Measurements from ENCODE around the gene MAP2K6.
A peak's percentile ranks its signal among the peaks of the same experiment; 100 is the strongest.

The MAP2K6 gene

DNA sequence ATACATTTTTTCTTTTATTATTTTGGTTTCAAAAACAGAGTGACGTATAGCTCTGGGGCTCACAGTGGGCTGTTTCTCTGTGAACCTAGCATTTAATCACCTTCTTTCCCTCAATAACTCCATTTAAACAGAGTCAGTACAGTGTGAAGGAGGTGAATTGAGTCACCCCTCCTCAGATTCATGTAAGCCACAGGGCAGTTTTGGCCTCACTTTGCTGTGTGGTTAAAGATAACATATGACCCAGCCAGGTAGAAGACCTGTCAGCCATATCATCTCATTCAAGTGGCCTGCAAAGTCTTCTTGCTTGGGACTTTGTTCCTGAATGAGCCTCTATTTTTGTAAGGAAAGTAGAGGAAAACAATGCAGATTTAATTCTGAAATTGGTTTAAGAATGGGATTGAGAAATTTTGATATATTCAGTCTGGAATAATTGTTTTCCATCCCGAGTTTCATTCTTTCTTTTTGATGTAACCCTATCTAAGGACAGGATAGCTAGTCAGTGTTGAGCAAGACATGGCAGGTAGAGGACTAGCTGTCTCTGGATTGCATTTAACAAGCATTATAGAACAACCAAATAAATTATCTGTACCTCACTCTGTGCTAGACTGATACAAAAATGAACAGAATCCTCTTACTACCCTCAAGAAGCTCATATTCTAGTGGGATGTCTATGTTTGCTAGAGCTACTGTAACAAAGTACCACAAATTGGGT is 13.1 kb downstream of the MAP2K6 start:
- DNase-seq: no peak

DNA sequence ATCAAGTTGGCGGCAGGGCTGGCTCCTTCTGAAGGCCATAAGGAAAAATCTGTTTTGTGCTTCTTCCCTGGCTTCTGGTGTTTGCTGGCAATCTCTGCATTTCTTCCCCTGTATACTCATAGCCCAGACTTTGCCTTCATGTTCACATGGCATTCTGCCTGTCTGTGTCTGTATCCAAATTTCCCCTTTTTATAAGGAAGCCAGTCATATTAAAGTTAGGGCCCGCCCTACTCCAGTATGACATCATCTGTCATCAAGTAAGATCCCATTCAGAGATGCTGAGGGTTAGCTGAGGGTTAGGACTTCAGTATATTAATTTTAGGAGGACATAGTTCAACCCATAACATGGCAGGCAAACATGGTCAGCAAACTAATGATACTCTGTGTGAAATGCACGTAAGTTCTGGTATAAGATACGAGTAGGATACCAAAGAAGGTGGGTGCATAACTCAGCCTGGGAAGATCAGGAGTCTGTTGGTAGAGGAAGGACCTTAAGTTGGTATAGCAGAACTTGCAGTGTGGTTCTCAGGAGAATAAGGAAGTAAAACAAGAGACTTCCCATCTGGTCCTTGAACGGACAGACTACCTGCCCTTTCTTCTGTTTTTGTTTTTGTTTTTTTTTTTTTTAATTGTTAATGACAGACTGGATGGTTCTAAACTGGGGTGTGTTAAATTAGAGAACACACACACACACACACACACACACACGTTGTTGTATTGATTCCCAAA is 13.9 kb downstream of the MAP2K6 start:
- DNase-seq: no peak

DNA sequence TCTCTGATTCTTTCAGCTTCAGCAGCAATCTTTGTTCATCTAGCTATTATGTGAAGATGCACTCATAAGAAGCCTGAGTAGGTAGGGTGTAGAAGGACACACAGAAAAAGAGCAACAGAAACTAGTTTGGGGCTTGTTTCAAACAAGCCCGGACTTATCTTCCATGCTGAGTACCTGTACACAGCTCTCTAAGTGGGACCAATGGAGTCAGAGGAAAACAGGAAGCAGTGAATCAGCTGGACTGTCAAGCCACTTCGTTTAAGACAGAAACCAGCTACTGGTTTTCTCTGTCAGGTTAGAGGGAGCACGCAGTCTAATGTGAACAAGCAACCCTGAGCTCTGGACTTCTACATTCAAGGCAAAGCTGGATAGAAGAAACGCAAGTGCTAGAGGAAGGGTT is 16.0 kb downstream of the MAP2K6 start:
- no peak for DNase-seq

DNA sequence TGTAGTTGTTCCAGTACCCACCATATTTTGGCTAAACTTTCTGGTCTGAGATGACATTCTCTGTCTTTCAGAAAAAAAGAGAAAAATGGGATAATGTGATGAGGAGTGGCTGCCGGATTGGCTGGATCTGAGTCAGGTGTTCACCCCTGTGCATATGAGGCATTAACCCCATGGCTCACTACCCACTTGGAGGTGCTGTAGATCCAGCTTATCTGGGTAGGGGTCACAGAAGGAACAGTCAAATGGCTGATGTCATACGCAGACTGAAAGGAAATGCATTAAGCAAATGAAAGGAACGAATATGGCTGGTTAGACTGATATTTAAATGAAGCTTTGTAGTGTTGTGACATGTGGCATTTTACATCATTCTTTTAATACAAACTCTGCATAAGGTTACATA is 17.3 kb downstream of the MAP2K6 start:
- no peak for DNase-seq

DNA sequence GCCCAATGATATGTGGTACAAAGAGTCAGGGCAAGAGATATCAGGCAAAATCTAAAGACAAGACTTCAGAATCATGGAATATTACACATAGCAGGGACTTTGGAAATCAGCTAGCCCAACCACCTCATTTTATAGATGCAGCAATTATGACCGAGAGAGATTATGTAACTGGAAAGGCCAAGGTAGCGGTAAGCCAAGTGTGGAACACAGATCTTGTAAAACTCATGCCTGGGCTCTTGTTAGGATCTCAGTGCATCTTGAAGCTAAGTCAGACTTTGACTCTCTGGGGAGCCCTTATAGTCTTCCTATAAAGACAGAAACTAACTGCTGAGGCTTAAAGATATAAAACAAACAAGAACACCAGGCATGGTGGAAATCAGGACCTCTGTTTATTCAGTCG is 18.6 kb downstream of the MAP2K6 start:
- DNase-seq: no peak

DNA sequence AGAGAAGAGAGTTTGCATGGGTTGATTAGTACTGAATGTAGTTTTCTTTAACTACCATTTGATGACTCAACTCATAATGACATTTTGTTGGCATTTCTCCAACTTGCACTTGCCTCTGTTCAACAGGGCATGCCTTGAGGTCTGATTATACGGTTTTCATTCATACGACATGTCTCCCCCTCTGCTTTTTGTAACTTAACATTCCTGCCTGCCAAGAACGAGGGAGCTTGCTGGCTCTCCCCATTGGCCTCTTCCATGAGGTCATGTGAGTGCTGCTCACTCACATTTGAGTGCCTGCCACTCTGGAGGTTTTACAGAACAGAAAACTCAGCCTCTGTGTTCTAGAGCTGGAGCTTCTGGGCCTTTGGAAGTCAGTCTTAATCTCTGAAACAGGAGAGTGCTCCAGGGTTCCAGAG is 19.7 kb downstream of the MAP2K6 start:
- no peak for DNase-seq

DNA sequence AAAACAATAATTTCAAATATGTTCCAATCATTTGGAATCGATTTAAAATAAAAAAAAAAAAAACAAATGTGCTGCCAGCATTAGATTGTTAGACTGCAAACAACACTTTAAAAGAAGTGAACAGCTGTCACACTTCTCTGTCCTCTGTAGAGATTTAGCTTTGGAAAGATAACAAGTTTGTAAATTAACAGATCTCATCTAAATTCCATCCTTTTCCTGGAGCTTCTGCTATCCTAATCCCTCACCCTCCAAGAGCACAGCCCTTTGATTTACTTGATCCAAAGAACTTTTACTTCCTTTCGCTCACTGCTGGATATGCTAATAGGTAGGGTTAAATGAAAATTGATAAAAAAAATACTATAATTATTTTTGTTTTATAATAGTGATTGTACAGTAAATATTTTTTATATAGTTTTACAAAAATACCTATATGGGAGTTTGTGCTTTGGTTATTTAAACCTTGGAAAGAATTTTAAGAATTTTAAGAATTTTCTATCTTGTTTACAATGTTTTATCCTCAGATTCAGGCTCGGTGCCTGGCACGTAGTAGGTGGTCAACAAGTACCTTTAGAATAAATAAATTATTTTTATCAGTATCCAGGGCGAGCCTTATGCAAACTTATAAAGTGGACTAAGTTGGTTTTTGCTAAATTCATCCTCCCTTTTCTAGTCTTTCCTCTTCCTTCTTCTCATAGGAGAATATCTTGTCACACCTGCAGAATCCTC is 21.6 kb downstream of the MAP2K6 start:
- DNase-seq: no peak

DNA sequence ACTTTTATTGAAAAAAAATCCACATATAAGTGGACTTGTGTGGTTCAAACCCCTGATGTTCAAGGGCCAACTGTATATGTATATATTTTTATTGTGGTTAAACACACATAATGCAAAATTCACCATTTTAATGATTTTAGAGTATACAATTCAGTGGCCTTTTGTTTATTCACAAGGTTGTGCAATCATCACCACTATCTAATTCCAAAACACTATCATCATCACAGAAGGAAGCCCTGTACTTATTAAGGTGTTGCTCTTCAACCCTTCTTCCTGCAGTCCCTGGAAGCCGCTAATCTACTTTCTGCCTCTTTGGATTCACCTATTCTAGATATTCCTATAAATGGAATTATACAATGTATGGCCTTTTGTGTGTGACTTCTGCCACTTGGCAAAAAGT is 23.0 kb downstream of the MAP2K6 start:
- no peak for DNase-seq

DNA sequence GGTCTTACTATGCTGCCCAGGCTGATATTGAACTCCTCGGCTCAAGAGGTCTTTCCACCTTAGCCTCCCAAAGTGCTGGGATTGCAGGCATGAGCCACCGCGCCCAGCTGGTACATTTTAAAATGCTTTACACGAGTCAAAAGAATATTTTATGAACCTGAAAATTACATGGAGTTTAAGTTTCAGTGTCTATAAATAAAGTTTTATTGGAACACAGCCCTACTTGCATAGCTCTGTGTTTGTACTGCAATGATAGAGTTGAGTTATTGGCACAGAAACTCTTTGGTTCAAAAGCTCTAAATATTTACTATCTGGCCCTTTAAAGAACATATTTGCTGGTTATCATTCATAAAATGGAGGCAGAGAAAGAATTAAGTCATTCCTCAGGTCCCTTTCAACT is 24.3 kb downstream of the MAP2K6 start:
- no peak for DNase-seq

DNA sequence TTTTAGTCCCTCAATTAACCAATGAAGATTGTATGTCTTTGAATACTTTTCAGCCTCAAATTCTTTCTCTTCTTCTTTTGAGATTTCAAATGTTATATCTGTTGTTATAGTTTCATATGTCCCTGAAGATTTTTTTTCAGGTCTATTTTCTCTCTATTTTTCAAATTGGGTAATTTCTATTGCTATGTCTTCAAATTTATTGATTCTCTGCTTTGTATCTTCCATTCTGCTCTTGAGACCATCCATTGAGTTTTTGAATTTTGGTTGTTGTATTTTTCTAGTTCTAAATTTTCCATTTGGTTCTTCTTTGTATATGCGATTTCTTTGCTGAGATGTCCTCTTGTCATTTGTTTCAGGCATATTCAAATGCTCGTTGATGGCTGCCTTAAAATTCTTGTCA is 26.7 kb downstream of the MAP2K6 start:
- no peak for DNase-seq

DNA sequence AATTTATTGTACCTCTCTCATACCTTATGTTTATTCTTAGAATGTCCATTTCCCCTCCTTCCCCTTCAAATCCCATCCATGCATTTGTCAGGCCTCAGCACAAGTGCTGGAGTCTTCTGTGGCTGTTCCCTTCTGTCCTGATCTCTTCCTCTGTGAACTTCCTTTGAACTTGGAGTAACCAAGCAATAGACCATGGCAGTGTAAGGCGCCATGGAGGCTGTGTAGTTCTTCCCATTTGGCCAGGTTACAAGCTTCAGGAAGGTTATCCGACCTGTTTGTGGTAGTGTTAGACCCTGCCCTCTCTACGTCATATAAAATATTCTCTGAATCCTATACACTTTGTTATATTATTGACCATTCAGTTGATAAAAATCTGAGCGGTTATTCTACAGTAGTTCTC is 28.6 kb downstream of the MAP2K6 start:
- no peak for DNase-seq

DNA sequence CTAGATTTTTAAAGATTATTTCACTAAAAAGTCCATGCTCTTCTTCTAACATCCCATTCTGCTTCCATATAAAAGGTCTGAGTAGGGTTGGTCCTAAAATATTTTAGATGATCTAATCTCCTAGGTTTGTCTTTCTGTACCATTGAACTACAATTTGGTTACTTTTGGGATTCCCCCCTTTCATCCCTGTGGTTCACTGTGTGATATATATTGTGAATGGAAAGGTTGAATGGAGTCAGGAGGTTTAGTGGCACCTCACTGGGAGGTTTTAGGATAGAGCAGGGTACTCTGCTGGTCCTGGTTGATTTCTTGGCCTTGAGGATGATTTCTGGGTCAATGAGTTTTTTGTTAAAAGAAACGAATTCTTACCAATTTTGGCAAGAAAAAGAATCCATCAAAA is 29.5 kb downstream of the MAP2K6 start:
- DNase-seq: no peak

DNA sequence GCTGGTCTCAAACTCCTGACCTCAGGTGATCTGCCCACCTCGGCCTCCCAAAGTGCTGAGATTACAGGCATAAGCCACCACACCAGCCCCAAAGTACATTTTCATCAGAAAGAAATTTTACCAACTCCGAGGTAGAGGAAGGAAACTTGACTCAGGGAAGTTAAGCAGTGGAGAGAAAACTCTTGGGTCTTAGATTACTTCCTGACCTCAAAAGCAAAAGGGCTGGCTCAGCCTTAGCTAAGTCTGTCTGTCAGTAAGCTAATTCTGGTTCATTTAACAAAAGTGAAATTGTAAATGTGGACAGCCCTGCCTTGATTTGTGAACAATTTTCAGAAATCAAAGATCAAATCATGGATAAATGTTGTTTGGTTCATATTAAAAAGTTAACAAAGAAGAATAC is 30.6 kb downstream of the MAP2K6 start:
- no peak for DNase-seq

DNA sequence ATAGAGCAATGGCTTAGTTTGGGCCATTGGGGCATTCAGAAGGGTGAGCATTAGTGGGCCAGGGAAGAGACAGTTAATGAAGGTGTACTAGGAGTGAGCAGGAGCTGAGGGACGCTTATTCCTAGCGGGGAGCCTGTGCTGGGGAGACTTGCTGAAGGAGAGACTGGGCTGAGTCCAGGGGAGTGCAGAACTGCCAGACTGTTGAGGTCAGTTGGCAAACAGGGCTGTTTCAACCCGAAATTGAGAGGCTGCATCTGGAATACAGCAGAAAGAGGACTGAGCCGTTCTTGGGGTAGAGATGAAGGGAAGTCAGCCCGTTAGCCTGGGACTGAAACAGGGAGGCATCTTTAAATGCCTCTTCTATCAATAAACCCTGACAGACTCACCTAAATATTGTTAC is 33.2 kb downstream of the MAP2K6 start:
- DNase-seq: no peak

DNA sequence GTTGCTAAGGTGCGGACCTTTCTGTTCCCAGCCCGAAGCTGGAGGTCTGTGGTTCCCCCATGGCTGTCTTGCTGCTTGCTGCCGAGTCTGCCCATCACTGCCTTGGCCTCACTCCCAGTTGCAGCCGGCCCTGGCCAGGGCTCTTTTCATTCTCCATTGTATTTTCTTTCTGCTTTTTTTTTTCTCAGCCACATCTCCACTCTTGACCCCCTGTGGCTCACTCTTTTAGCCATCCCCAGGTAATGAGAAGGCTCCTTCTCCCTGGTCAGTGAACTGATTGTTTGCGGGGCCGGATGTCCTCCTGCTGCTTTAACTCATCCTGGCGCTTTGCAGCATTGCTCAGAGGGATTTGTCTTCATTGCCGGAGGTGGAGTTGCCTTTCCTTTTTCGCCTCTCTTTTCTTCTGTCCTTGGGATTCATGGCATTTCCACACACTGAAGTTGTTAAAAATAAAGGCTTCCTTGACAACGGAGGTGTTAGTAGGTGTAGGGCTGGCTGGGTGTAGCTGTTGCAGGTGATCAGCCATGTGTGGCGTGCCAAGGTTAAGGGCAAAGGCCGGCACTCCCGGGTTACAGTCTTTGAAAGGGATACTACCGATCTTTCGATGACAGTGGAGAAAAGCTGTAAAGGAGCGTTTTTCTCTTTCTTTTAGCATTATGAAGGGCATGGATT is 34.1 kb downstream of the MAP2K6 start:
- DNase-seq: no peak

DNA sequence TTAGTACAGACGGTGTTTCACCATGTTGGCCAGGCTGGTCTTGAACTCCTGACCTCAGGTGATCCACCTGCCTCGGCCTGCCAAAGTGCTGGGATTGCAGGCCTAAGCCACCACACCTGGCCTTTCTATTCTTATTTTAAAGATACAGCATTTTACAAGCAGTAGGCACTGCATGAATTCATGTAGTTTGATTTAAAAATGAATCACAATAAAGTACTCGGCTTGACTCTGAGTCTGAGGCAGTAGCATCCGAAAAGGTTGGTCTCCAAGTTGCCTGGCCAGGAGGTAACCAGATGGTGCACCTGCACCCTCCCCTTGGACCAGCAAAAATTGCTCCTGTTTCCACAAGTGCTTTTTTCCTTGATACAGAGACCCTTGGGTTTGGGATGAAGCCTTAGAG is 35.6 kb downstream of the MAP2K6 start:
- DNase-seq: no peak

DNA sequence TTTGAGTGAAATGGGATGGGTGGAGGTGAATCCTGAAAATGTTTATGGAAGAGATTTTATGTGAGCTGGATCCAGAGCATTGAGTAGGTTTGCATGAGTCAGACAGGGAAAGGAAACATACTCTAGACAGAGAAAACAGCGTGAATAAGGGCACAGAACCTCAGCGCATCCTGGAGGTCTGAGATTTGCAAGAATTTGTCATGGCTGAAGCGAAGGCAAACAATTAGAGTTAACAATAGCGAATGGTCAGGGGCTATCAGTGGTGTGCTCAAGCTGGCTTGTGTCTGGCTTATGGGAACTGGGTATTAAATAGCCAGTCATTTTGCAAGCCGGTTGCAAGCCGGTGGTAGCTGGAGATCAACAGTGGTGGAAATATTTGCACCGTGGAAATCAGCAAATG is 36.4 kb downstream of the MAP2K6 start:
- no peak for DNase-seq

DNA sequence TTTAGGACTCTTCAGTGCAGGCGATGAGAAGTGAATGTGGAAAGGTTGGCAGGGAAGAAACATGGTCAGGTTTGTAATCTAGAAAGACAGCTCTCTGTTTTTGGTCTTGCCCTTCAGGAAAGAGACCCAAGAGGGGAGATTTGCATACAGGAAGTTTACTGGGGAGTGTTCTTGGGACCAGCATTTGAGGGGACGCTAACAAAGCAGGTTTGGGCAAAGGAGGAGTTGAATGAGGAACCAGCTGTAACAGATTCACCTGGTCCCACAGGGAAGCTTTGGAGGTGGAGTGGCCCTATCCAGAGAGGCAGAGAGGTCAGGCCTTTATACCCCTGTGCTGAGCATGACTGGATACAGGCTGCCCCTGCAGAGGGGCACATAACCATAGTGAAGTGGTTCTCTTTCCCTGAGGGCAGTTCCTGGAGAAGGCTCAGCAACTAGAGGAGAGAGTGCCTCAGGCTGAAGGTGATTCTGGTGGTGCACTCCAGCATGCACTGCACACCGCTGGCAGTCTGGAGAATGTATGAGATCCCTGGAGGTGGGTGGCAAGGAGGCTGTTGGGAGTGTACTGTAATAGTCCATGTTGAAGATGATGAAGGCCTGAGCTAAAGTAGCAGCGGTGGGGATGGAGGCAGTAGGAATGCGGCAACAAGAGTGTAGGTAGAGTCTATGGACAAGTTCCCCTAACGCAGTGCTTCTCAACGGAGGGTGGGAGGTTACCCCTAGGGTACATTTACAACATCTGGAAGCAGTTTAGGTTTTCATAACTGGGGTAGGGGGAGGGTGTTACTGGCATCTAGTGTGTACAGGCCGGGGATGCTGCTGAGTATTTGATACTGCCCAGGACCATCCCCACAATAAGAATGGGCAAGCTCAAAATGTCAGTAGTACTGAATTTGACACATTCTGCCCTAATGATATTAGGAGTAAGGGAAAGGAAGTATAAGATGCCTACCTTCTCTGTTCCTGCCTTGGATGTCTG is 37.2 kb downstream of the MAP2K6 start:
- DNase-seq: no peak

DNA sequence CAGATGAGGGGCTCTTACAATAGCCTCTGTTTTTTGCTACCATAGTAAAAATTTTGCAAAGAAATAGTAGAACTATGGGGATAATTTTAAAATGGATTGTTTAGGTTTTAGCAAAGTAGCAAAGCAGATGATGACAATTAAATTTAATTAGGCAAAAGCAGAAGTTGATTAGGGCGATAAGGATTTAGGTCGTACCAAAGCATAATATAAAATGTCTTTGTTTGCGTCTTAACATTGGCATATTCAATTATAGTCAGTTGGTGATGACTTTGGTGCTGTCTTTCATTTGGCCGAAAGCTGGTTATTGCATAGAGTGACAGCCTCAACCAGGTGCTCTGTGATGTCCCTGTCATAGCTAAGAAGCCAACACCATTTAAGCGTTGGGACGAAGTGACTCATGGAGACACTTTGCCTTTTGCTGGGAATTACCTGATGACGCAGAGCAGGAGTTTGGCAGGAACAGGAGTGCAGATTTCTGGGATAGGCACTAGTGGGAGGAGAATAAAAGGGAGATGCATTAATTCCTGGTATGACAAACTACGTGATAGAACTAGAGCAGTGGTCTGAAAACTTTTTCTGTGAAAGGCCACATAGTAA is 38.3 kb downstream of the MAP2K6 start:
- DNase-seq: no peak

DNA sequence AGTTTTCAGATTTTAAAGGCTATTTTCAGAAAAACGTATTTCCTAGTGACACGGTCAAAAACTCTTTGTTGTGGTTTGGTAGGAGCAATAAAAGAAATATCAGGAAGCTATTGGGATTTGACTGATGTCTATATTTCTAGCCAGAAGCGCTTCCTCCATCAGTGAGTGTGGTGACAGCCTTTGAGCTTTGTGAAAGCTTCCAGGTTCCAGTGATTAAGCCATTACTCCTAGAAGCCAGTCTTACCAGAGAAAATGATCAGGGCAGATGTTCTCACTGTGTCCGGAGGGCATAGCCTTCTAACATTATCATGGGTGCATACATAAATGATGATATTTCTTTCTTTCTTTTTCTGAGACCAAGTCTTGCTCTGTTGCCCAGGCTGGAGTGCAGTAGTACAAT is 39.6 kb downstream of the MAP2K6 start:
- no peak for DNase-seq

DNA sequence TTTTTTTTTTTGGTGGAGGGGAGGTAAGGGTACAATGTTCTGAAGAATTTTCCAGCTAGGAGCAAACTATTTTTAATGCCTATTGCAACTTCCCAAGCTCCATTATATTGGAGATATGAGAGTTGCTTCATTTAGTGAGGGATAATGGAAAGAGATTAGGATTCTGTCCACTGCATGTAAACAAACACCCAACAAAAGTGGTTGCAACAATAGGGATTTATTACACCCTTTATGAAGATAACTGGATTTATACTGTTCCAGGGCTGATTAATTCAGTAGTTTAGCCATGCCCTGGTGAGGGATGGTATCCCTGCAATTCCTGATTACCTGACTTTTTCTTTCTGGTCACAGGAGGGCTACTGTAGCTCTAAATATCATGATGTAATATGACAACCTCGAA is 40.5 kb downstream of the MAP2K6 start:
- no peak for DNase-seq

DNA sequence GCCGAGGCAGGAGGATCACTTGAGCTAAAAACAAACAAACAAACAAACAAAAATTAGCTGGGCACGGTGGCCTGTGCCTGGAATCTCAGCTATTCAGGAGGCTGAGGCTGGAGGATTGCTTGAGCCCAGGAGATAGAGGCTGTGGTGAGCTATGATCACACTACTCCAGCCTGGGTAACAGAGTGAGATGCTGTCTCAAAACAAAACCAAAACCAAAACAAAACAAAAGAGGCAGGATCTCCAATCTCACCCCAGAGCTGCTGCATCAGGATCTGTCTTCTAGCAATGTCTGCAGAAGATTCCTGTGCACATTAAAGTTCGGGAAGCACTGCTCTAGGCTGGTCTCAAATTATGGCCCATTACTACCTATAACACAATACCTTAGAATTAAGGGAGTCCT is 43.1 kb downstream of the MAP2K6 start:
- peak; percentile 29 for DNase-seq
